ENCODE measurements around the gene ZFYVE1. TPM values are rescaled to one million over a fixed set of nuclear protein-coding genes. Genes with fewer than 3 reads are reported as not detected.

Gene ZFYVE1
- total RNA-seq, 1 experiment from 2014 or later: 10.8 TPM

- no peak for DNase-seq (ENCODE audit: low spot score)
These were observed 105.5 kb downstream of the ZFYVE1 start for GRCh38 chr14:72921396-72921795.

- no peak for DNase-seq (ENCODE audit: low spot score)
These were observed 106.9 kb downstream of the ZFYVE1 start for GRCh38 chr14:72920008-72920407.

Other genes starting within 250 kb of the ZFYVE1 start
- gene DPF3, start 133.0 kb downstream of the ZFYVE1 start, total RNA-seq (2014; rRNA removed; shearing (Covaris generic)): 1.3 and 3.2 TPM in 2 replicates
- gene DCAF4, start 100.6 kb downstream of the ZFYVE1 start, total RNA-seq (2014; rRNA removed; shearing (Covaris generic)): 32.5 and 47.9 TPM in 2 replicates
- gene RBM25, start 31.4 kb upstream of the ZFYVE1 start, total RNA-seq (2014; rRNA removed; shearing (Covaris generic)): 41.9 and 53.7 TPM in 2 replicates
- 46.2 and 55.4 TPM in 2 replicates for gene PSEN1, start 109.4 kb upstream of the ZFYVE1 start, total RNA-seq (2014; rRNA removed; shearing (Covaris generic))
- gene PAPLN, start 210.4 kb upstream of the ZFYVE1 start, total RNA-seq (2014; rRNA removed; shearing (Covaris generic)): 0.57 and 0.86 TPM in 2 replicates

Data from A172 (cell line).